ENCODE data around the gene CD59. TPM values are rescaled to one million over a fixed set of nuclear protein-coding genes. Genes with fewer than 3 reads are reported as not detected.

CD59 gene, protein sequence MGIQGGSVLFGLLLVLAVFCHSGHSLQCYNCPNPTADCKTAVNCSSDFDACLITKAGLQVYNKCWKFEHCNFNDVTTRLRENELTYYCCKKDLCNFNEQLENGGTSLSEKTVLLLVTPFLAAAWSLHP
- total RNA-seq, result 434 and 480 TPM in 2 replicates
- 618 TPM for polyA plus RNA-seq (2012)

DNA sequence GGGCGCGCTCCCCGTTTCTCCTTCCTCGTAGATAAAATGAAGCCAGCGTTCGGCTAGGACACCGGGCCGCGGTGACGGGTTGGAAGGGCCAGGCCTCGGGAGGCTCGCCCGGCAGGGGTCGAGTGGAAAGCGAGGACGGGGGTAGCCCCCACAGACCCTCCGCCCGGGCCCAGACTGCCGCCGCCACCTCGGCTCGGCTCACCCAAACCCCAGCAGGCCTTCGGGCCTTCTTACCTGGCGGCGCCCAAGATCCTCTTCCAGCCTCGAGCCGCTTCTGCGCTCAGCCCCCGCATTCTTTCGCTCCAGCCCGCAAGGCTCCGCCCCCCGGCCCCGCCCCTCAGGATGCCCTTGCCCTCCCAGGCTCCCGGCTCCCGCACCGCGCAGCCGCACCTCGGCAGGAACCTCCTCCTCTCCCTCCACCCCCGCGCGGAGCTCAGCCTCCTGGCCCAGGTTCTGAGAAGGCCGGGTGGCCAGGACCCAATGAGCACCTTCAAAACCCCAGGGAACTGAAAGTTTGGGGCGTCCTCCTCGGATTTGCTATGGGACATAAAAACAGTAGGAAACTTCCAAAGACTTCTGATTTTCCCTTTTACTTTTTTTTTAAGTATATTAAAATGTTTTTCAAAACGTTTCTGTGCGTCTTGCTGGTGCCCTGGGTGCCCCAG is at the start of gene CD59:
CD59 (minus strand) TSS at position 276 of the 665 bp plus-strand sequence. CDS start 13,978 bp downstream, outside the sequence.
- peak; percentile 93 for DNase-seq (ENCODE audit: low read depth)

DNA sequence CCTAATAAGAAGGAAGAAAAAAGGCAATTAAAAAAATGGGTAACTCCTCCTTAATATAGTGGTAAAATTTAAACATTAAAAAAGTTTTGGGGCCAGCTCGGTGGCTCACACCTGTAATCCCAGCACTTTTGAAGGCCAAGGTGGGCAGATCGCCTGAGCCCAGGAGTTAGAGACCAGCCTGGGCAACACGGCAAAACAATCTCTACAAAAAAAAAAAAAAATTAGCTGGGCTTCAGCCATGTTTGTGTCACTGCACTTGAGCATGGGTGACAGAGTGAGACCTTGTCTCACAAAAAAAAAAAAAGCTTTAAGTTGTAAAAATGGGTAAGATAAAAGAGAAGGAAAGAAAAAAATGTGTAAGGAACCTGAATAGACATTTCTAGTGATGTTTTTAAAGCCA is 49.4 kb upstream of the CD59 start:
- DNase-seq (ENCODE audit: low read depth), result no peak

DNA sequence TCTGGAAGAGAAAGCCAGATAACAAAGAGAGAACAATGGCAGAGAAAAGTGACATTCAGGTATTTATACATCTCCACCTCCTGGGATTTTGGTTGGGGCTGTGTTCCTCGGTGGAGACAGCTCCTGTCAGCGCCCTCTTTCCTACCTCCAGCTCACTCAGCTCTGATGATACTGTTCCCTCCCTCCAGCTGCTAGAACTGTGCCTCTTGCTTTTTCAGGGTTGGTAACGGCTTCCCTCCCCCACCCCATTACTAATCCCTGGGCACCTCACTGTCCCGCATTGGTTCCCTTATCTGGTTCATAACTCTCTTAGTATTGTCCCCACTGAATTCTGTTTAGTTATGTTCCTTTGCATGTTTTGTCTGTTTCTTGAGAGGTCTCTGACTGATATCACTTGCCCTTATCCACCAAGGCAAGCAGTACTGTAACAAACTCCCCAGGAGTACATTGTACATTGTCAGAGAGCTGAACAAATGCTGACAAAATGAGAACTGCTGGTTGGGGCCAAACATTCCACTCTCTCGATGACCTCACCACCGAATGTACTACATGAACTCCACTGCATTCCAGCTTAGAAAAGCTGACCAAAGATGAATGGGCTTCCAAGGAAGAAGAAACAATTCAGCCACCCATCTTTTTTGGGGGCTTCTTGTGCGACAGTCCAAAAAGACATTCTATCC is 43.8 kb upstream of the CD59 start:
- peak; percentile 69 for DNase-seq (ENCODE audit: low read depth)

DNA sequence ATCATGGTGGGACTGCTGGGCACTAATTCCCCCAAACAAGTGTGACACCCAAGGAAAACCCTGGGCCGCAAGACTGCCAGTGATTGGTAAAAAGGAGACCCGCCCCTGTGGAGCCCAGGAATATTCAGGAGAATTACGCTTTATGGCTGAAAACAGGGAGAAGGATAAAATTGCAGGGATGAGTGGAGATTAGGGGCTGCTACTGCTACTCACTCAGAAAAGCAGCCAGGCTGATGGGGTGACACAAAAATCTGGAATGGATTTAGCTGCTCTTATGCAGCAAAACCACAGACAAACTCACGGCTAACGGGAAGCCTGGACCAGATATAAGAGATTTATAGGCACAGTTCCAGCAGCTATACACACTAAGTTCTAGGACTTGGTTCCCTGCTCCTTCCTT is 42.5 kb upstream of the CD59 start:
- peak; percentile 47 for DNase-seq (ENCODE audit: low read depth)

DNA sequence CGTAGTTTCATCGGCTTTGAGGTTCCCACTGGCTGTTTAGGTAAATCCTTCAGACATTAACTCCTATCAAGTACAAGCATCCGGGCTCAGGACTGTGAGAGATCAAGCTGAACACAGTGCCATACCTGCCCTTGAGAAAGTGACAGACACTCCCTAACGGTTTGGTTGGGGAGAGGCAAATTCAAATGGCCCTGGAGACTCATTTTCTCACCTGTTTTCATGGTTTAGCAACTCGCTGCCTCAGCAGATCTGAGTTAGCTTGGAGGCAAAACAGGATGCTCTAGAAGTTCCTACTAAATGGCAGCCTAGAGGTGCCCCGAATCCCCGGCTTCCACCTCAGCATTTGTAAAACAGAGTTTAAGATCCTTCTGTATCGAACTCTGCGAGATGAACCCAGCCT is 41.7 kb upstream of the CD59 start:
- no peak for DNase-seq (ENCODE audit: low read depth)

DNA sequence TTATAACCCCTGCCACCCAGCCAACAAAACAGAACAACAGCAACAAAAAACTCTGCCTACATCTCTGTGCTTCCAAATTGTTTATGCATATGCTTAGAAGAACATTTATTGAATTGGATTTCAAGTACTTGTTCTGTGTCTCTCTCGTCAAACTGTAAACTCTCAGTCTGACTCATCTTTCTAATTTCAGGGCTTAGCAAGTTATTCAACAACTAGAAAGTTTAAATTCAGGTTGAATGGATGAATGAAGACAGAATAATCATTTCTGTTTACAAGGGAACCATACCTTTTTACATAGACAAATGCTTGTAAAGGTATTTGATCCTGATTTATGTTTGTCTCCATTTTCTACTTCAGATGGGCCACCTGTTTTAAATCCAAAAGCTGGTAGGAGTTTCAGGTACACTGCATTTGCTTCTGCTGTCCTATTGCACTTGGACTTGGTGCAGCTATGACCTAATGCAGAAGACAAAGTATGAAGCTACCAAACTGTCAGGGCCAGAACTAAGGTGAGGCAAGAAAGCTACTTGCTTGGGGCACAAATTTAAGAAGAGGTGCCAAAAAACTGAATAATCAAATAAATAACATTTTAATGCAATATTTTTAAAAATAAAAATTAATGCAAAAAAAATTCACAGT is 39.7 kb upstream of the CD59 start:
- DNase-seq (ENCODE audit: low read depth), result no peak

DNA sequence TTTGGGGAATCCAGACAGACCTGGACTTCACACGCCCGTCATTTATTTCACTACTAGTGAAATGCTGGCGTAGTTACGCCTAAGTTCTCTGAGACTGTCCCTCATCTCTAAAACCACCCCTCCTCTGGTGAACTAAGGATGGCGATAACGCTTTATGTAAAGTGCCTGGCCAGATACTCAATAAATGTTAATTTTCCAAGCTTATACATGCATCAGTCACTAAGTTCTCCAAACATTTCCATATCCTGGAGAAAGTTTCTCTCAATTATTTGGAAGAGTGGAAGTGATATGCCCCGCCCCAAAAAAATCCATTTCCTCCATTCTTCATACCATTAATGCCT is 39.2 kb upstream of the CD59 start:
- no peak for DNase-seq (ENCODE audit: low read depth)

DNA sequence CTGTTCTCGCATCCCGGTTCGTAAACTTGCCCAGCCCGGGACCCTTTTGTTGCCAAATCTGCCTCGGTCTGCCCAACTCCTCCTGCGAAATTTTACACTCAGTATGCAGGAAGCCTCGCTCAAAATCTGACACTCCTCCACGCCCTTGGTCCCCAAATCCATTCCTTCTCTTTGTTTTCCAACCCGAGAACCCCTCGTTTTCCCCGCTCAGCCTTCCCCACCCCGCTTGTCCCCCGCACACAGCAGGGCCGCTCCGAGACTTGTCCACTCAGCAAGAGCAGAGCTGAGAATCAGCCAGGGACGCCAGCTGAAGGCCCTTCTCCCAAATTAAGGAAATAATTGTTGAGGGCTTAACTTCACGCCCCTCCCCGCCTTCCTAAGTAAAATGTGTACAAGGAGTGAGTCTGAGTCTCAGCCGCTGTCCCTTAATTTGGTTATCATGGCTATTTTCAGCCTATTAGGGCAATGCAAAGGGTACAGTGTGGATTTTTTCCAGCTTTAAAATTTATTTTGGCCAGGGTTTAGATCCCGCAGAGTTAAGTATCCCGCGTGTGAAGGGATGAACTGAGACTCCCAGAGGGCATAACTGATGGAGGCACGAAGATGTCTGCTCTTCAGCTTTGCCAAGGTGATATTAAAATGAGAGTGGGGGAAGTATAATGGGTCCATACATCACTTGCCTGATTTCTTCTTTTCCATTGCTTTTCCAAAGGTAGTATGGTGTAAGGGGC is 38.7 kb upstream of the CD59 start:
- DNase-seq (ENCODE audit: low read depth), result peak; percentile 8

DNA sequence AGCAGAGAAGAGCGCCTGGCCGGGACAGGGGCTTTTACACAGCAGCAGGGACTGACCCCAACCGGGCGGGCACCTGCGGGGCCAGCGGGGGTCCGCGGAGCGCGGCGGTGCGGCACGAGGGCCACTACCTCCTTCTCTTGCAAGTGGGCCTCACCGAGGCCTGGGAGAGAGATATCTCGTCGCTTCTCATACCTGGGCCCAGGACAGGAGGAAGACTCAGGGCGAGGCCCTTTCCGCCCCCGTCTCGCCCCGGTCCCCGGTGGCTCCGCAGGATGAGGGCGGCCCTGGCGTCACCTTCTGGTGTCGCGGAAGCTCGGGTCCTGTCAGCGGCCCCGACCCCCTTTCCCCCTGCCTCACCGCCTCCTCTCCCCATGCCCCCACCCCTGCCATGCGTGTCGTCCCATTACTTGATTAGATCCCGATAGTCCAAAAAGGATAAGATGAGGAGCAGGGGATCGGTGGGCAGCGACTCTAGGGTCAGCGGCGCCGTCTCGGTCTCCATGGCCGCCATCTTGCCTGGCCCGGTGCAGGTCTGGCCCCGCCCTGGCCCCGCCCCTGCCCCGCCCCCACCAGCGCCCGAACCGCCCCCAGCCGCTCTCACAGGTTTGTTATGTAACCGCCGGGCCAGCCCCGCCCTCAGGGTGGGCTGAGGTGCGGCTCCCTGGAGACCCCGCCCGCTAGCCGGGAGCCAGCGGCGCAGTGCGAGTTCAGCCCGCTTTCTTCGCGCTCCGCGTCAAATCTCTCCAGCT is 37.9 kb upstream of the CD59 start, which contains the start of gene FBXO3:
FBXO3 (minus strand) TSS at position 534 of the 749 bp plus-strand sequence; CDS start at position 511, 23 bp downstream.
- DNase-seq (ENCODE audit: low read depth), result peak; percentile 84

DNA sequence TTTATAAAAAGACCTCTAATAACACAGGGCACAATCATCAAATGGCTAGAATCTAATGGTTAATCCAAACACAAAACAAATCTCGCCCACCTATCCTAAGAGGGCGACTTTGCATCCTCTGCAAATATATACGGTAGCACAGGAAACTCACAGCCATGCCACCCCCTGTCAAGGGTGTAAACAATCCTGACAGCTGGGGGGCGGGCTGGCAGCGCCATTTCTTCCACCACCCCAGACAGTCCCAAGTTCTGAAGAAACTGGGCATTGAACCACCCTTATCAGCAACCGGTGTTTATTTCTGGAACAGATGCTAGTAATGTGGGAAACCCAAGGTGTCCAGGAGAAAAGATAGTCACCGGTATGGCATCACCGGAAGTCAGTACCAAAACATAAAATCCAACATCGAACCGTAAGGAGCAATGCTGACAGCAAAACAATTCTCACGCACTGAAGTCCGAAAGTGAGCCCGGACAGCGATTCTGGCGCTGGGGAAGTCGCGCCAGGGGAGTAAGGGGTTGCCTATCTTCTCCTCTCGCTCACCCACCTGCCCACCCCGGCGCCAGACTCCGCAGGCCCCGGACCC is 37.3 kb upstream of the CD59 start:
- DNase-seq (ENCODE audit: low read depth), result peak; percentile 14

DNA sequence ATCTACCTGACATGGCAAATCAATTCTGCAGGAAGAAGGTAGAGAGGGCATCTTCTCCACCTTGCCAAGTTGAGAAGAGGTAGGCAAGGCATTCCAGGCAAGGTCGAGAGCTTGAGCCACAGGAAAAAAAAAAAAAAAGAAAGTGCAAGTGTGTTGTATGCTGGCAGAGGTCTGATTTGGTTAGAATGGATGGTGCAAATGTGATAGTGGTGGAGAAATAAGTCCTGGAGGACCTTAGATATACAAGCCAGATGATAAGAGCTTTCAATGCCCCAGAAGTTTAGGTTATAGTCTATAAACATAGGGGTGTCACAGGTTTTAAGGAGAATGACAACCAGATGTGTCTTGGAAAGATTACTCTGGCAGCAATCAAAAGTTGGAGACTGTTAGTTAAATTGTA is 36.6 kb upstream of the CD59 start:
- no peak for DNase-seq (ENCODE audit: low read depth)

DNA sequence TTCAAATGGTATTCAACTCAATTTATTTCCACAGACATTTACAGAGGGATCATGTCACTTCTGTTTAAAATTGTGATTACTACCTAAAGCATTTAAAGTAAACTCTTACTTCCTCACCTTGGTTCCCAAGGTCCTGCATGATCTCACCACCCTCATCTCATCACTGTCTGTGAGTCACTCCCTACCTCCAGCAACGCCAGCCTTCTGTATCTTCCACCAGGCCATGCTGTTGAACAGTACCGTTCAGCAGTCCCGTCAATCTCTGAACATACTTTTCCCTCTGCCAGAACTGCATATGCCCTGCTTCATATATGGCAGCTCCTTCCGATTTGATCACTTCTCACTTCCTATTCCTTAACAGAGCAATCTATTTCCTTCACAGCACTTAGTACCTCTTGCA is 36.1 kb upstream of the CD59 start:
- no peak for DNase-seq (ENCODE audit: low read depth)

DNA sequence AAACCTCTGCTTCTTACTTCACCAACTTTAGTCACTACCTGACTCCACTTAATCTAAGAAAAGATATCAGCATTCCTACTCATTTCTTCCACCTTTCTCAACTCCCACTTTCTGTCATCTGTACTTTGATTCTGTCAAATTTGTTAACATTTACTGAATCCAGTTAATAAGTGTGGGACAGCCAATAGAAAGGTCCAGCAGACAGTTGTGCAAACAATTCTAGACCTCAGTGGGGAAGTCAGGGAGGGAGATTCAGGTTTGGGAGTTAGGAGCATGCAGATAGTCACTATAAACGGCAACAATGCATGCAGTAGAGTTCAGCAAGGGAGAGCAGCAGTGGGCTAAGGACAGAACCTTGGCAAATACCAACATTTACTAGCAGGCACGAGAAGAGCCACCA is 34.0 kb upstream of the CD59 start:
- no peak for DNase-seq (ENCODE audit: low read depth)

DNA sequence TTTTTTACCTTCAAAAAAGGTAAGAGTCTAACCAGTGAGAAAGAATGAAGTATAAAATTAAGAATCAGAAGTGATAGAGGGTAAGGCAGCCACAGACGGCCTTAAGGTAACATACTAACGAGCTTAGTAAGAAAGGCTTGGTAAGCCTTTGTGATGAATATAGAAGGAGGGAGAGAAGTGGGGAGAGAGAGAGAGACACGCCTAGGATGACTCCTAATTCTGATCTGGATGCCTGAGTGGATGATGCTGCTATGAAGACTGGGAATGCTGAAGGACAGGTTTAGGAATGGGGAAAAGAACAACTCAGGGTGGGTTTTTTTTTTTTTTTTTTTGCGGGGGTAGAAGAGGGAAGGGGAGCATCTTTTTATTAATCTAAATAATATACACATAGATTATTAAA is 33.3 kb upstream of the CD59 start:
- no peak for DNase-seq (ENCODE audit: low read depth)

DNA sequence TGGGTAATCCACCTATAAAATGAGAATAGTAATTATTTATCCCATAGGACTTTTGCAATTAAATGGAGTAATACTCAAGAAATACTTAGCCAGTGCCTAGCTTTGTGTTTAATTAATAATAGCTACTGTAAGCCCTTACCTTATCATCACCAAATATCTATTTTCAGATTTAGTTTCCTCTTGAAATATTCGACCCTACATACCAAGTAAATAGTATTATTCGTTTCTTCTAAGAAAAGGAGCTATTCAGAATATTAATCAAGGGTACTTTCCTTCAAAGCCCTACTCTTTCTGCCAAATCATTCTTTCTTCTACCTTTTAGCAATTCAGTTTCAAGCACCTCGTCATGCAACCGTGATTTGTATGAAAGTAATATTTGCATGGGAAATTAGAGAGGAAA is 31.4 kb upstream of the CD59 start:
- DNase-seq (ENCODE audit: low read depth), result no peak

DNA sequence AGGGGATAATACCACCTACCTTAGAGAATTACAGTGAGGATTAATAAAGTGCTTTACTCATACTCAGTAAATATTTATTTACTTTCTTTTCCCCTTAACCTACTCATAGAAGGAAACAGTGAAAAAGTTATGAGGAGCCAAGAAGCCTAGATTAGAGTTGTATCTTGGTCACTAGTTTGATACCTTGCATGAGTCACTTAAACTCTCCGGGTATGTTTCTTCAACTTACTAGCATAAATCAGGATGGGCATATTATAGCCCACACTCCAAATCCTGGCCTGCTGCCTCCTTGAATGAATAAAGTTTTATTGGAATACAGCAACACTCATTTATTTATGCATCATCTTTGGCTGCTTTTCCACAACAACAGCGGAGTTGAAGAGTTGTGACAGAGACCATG is 29.9 kb upstream of the CD59 start:
- DNase-seq (ENCODE audit: low read depth), result no peak

DNA sequence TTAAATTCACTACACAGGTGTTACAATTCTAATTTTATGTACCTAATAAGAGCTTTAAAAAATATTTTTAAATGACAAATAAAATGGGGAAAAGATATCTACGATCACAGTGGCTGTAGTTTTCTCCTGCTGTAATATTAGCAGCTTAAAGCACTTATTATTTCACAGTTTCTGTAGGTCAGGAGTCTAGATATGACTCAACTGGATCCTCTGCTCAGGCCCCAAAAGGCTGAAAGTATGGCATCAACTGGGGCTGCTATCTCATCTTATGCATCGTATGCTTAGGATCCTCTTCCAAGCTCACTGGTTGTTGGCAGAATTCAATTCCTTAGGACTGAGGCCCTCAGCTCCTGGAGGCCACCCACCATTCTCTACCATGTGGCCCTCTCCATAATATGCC is 25.2 kb upstream of the CD59 start:
- DNase-seq (ENCODE audit: low read depth), result no peak

DNA sequence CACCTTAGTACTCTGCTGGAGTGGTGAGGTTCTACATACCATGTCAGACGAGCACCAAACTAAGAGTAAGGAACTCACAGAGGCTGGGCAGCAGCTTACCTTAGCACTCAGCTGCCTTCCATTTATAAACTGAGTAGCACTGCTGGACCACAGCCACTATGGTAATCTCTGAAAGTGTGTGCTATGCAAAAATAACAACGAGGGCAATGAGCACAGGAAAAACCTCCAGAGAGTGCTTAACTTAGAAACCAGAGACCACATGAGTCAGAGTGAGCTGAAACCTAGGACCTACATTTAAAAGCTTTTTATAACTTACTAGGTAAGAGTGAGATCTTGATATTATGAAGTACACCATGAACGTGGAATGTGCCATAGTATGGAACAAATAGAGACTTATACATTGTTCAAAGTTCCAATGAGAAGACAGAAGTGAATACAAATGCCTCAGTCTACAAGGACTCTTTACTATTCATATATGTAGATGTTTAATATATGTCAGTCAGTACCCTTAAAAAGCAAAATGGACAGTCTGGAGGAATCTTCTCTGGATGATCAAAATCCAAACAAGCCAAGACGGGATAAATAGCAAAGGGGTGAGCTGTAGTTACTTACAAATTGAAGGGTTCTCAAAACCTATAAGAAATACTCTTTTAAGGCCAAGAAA is 17.2 kb upstream of the CD59 start:
- DNase-seq (ENCODE audit: low read depth), result peak; percentile 88

DNA sequence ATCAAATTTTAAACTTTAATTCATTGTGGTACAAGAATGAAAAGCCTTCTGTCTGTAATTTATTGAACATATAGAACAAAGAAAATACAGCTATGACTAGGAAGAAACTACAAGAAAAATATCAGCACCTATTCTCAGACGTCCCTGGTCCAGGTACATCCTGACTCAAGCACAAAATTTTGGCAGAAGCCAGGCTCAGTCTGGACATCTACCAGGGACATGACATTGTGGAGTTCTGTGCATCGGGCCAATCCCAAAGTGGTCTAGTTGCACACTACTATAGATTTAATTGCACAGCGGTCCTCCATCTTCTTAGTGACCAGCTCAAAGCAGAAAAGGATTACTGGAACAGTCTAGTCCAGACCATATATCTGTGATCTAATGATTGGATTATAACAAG is 15.7 kb upstream of the CD59 start:
- no peak for DNase-seq (ENCODE audit: low read depth)

DNA sequence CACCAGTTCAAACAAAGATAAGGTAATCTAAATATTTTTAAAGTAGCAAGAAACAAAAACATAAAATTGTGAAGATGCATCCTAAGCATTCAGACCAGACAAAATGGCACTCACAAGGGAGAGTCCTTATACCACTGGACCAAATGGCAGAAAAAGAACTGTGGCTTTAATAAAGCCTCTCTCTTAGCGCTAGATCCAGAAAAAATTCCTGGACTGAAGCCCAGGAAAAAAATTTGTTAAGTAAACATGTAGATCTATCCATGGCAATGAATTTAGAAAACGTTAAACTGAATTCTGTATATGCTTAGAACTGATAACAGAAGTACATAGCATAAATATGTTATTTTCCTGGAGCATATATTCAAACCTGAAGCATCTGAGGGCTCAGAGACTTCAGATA is 11.8 kb upstream of the CD59 start:
- DNase-seq (ENCODE audit: low read depth), result no peak

Measured in myocyte (in vitro differentiated cells).